K562 (cell line): ENCODE results near the gene MUSTN1. TPM values are rescaled to one million over a fixed set of nuclear protein-coding genes. Genes with fewer than 3 reads are reported as not detected.

Experiments used
- ATAC-seq: fragments of 200-7000 bp; cut with Tn5 transposase; 3 replicates; pipeline ENCODE4 v1.9.1; 2020; ENCODE audit warnings: moderate library complexity
- BruUV-seq: library from RNA; stranded (reverse); fragments of 400-500 nt; replicated peaks from 2 replicates; lab custom pipeline; 2021; lab: Mats Ljungman, UMichigan
- CTCF ChIA-PET: fragments of 300-600 bp; formaldehyde crosslinking; extraction: SDS; loops from one replicate; lab custom pipeline; 2021; ENCODE audit warnings: low intra/inter-chr PET ratio; lab: Yijun Ruan, JAX
- POLR2A ChIA-PET: fragments of 300-600, 350-650 bp; sonication (Branson Sonifier 250); formaldehyde crosslinking; extraction: SDS; loops from one replicate; lab custom pipeline; 2021; ENCODE audit warnings: antibody characterized with exemption, inconsistent platforms; lab: Yijun Ruan, JAX
- DNase-seq, 4 experiments: peaks; one replicate each; pipeline versions ENCODE4 v3.0.0 to v3.0.0-alpha.2; 2011 to 2018; ENCODE audit warnings: low spot score in 3 of 4, mixed read lengths in 3 of 4; ENCODE audit errors: extremely low read depth in 1 of 4
- FAIRE-seq: peaks from 2 replicates; lab custom pipeline; 2011; peaks lifted over from hg19 to GRCh38; lab: Jason Lieb, UNC
- H2AFZ ChIP-seq: 2 replicates; pipeline ENCODE4 v1.6.0; 2011; ENCODE audit warnings: low read depth, low read length, control low read depth, inconsistent platforms
- H3K27ac ChIP-seq: fragments of 200-600 bp; 3 replicates; pipeline ENCODE4 v1.8.0; 2011; ENCODE audit warnings: low read depth, mild to moderate bottlenecking, control low read depth, inconsistent platforms, low read length, moderate library complexity, mixed read lengths; ENCODE audit errors: extremely low read depth
- H3K27me3 ChIP-seq, 2 experiments: fragments of 300-600 bp in 1 of 2; 2 replicates in 1 of 2; 3 replicates in 1 of 2; pipeline versions ENCODE4 v1.6.0 to v1.8.0; 2011; ENCODE audit warnings: inconsistent platforms in 2 of 2, low read length in 2 of 2, mild to moderate bottlenecking in 1 of 2, mixed read lengths in 1 of 2, moderate library complexity in 1 of 2; ENCODE audit not compliant: control insufficient read depth in 2 of 2, insufficient read depth in 2 of 2
- H3K36me3 ChIP-seq: fragments of 300-600 bp; 3 replicates; pipeline ENCODE4 v1.8.0; 2011; ENCODE audit warnings: mild to moderate bottlenecking, low read length, inconsistent platforms; ENCODE audit not compliant: control insufficient read depth, insufficient read depth
- H3K4me1 ChIP-seq, 2 experiments: fragments of 200-600 bp in 1 of 2; replicated peaks in 1 of 2; 2 replicates in 1 of 2; 3 replicates in 1 of 2; pipeline versions ENCODE4 v1.5.1 to v1.8.0; 2011; ENCODE audit warnings: inconsistent platforms in 2 of 2, low read length in 2 of 2, mild to moderate bottlenecking in 1 of 2, mixed read lengths in 1 of 2, moderate library complexity in 1 of 2; ENCODE audit not compliant: control insufficient read depth in 2 of 2, insufficient read depth in 2 of 2
- H3K4me2 ChIP-seq: 2 replicates; pipeline ENCODE4 v1.6.1; 2011; ENCODE audit warnings: low read length, control low read depth, inconsistent platforms, mixed read lengths; ENCODE audit not compliant: insufficient read depth
- H3K4me3 ChIP-seq: fragments of 200-600 bp; sonication (generic), shearing (Covaris generic); 2 replicates; pipeline ENCODE4 v1.5.1; 2016; ENCODE audit warnings: control low read depth, inconsistent platforms
- H3K79me2 ChIP-seq: fragments of 200-600 bp; 3 replicates; pipeline ENCODE4 v1.8.0; 2011; ENCODE audit warnings: low read length, inconsistent platforms; ENCODE audit not compliant: control insufficient read depth, insufficient read depth
- H3K9ac ChIP-seq, 2 experiments: 2 replicates each; pipeline versions ENCODE4 v1.6.0 to v1.6.1; 2011; ENCODE audit warnings: low read depth in 2 of 2, low read length in 2 of 2, control low read depth in 1 of 2, inconsistent platforms in 1 of 2, mild to moderate bottlenecking in 1 of 2, mixed read lengths in 1 of 2; ENCODE audit not compliant: insufficient read depth in 1 of 2
- H3K9me1 ChIP-seq: one replicate; pipeline ENCODE4 v1.6.0; 2011; ENCODE audit warnings: inconsistent platforms, mild to moderate bottlenecking, low read length, moderate library complexity; ENCODE audit not compliant: control insufficient read depth, insufficient read depth
- H3K9me3 ChIP-seq: replicated peaks from 2 replicates; pipeline ENCODE4 v1.5.1; 2011; ENCODE audit warnings: low read depth, low read length, inconsistent platforms; ENCODE audit not compliant: control insufficient read depth, insufficient read depth
- H4K20me1 ChIP-seq: replicated peaks from 2 replicates; pipeline ENCODE4 v1.6.1; 2011; ENCODE audit warnings: low read length, inconsistent platforms, mixed read lengths; ENCODE audit not compliant: control insufficient read depth, insufficient read depth
- BDP1 ChIP-seq: IDR thresholded peaks from 3 replicates; pipeline ENCODE4 v1.6.1; 2011; ENCODE audit not compliant: insufficient read length, insufficient read depth
- CHCHD3 ChIP-seq: fragments of 250-450 bp; sonication (Bioruptor Pico); IDR thresholded peaks from 2 replicates; pipeline ENCODE4 v2.1.2; 2022; ENCODE audit warnings: mild to moderate bottlenecking
- NR2C2 ChIP-seq, 2 experiments: fragments of 200-800 bp in 1 of 2; sonication (Bioruptor generic) in 1 of 2; sonication (generic) in 1 of 2; formaldehyde crosslinking in 1 of 2; IDR thresholded peaks; 2 replicates each; pipeline versions ENCODE4 v1.6.1 to v1.8.0; 2016 to 2022; ENCODE audit warnings: mild to moderate bottlenecking in 1 of 2, missing compliant biosample characterization in 1 of 2, missing genetic modification characterization in 1 of 2, missing genetic modification reagents in 1 of 2
- OTX1 ChIP-seq: fragments of 450-650 bp; formaldehyde crosslinking; IDR thresholded peaks from 2 replicates; pipeline ENCODE4 v1.4.0; 2022; ENCODE audit warnings: mild to moderate bottlenecking
- PCBP2 ChIP-seq: fragments of 200-400 bp; formaldehyde crosslinking; IDR thresholded peaks from 2 replicates; pipeline ENCODE4 v1.6.1; 2018; ENCODE audit warnings: low read length, low read depth, mild to moderate bottlenecking, moderate library complexity; ENCODE audit not compliant: poor library complexity, severe bottlenecking
- SETDB1 ChIP-seq: IDR thresholded peaks from one replicate; pipeline ENCODE4 v1.6.1; 2012; ENCODE audit warnings: low read length, control low read depth, inconsistent platforms
- SMAD2 ChIP-seq: fragments of 150-350 bp; IDR thresholded peaks from 2 replicates; pipeline ENCODE4 v1.6.1; 2014; ENCODE audit warnings: low read depth, mild to moderate bottlenecking, low read length
- SRSF1 ChIP-seq: fragments of 200-400 bp; formaldehyde crosslinking; IDR thresholded peaks from 2 replicates; pipeline ENCODE4 v1.6.1; 2017; ENCODE audit warnings: mild to moderate bottlenecking, low read depth, low read length, moderate library complexity
- ZNF75A ChIP-seq: fragments of 450-650 bp; formaldehyde crosslinking; IDR thresholded peaks from 2 replicates; pipeline ENCODE4 v1.4.0; 2020; ENCODE audit warnings: mild to moderate bottlenecking
- WGBS: fragments of 100-300 bp; shearing (Covaris generic); methylation state at CpG from one replicate; pipeline ENCODE4 v1.1.6; 2016; ENCODE audit warnings: low coverage, mixed read lengths; ENCODE audit not compliant: insufficient coverage; ENCODE audit errors: missing lambda C conversion rate; 5-methylcytosine and 5-hydroxymethylcytosine counted together
- in situ Hi-C: fragments of 300-500 bp; cut with MboI; formaldehyde crosslinking; loops from 4 replicates; pipeline ENCODE4 v1.15.0; 2018; ENCODE audit warnings: inconsistent platforms, mixed read lengths
- intact Hi-C: fragments of 100-400 bp; cut with micrococcal nuclease; formaldehyde crosslinking; loops from 2 replicates; pipeline ENCODE4 v1.14.2; 2022
- polyA plus RNA-seq, 8 experiments: library from polyadenylated mRNA; depleted of rRNA in 4 of 8; stranded (reverse) in 5 of 8; unstranded in 3 of 8; fragments of >200 nt; fragmentation: Nextera tagmentation in 2 of 8; fragmentation: Illumina TruSeq in 1 of 8; extraction: Ambion mirVana in 2 of 8; extraction: Trizol in 1 of 8; gene quantifications; 2 replicates each; pipeline versions ENCODE4 v1.2.1 to v1.2.3, GENCODE V29; 2011 to 2014; ENCODE audit warnings: inconsistent platforms in 1 of 8, missing spikeins in 1 of 8
- total RNA-seq, 7 experiments: library from RNA; depleted of rRNA in 6 of 7; stranded (reverse); fragments of >200 nt in 6 of 7; fragmentation: Illumina TruSeq in 2 of 7; extraction: Trizol in 2 of 7; gene quantifications; 2 replicates each; pipeline versions ENCODE4 v1.2.1 to v1.2.3, GENCODE V29; 2011 to 2021; ENCODE audit warnings: low replicate concordance in 1 of 7
- TF ChIP-seq, protein P1 (sequence below): sonication (generic); formaldehyde crosslinking; IDR thresholded peaks from 2 replicates; pipeline ENCODE4 v1.8.0; 2023; ENCODE audit warnings: mild to moderate bottlenecking, missing genetic modification reagents
- TF ChIP-seq, protein P2 (sequence below), 3 experiments: fragments of 200-800 bp in 1 of 3; sonication (Bioruptor generic) in 1 of 3; sonication (generic) in 1 of 3; formaldehyde crosslinking in 1 of 3; IDR thresholded peaks; 2 replicates each; pipeline versions ENCODE4 v1.6.1 to v1.8.0; 2016 to 2022; ENCODE audit warnings: mild to moderate bottlenecking in 2 of 3, missing compliant biosample characterization in 2 of 3, missing genetic modification characterization in 2 of 3, missing genetic modification reagents in 1 of 3
- TF ChIP-seq, protein P3 (sequence below): fragments of 450-650 bp; formaldehyde crosslinking; IDR thresholded peaks from 2 replicates; pipeline ENCODE4 v1.4.0; 2020; ENCODE audit warnings: mild to moderate bottlenecking, moderate library complexity

Gene MUSTN1
- total and polyA plus RNA-seq, 9 of the 15 experiments (the other 6 are each of a cell fraction or from before 2014, with no cell fraction given), result 0.15 to 0.78 (median 0.44) TPM; not detected in 4

DNA sequence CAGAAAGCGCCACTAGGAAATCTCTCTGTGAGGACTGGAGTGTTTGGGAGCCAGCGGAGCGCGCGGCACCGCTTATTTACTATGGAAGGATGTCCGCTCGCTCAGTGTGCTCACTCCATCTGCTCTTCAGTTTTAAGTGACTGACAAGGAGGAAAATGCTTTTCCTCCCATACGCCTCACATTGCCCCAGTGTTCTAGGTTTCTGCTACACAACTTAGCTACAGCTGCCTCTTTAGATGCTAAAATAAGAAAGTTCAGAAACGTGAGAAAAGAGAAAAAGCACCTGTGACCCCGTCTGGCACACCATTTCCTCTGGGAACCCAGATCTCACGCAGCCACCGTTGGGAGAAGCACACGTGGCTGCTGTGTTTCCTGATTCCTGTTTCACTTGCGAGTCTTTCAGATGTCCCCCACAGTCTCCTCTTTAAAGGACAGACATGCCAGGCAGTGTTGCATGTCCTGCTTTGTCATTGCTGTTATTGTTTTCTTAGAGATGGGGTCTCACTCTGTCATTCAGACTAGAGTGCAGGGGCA, 11.7 kb upstream of the MUSTN1 start:
- intact Hi-C loops, result no loop called here
- Histone ChIP-seq H3K9me1 (no peaks in the 10 kb centered on the region), H3K4me3 (no peak overlapping the region), H4K20me1 (0 out of 2 replicates have a peak, but pooled peaks cover 5% of the 10 kb centered on the region), H3K9me3 (no peaks in the 10 kb centered on the region), H3K79me2 (no peaks in the 10 kb centered on the region), H3K36me3 (peaks cover under 1% of the 10 kb centered on the region; the same call in 1 of the 3 replicates), H3K27me3 (no peaks in the 10 kb centered on the region), H3K4me1 (no peaks in the 10 kb centered on the region), H3K27ac (no peak overlapping the region), H3K4me2 (no peak overlapping the region), H2AFZ (no peak overlapping the region), H3K9ac (no peak overlapping the region)
- WGBS, result 31% methylated on average over 7 of the region's 15 CpGs
- DNase-seq, result no peak
- in situ Hi-C loops, result loop anchor here (10.0 kb wide), 1 partner anchor 228 kb away; no protein-coding TSS in a partner anchor
- TF ChIP-seq NR2C2 (CRISPR knock-in tag; IDR thresholded peaks at IDR 0.05), result no peak
- TF ChIP-seq NR2C2 (tag; IDR thresholded peaks at IDR 0.05), result no peak
- TF ChIP-seq, protein P1, sequence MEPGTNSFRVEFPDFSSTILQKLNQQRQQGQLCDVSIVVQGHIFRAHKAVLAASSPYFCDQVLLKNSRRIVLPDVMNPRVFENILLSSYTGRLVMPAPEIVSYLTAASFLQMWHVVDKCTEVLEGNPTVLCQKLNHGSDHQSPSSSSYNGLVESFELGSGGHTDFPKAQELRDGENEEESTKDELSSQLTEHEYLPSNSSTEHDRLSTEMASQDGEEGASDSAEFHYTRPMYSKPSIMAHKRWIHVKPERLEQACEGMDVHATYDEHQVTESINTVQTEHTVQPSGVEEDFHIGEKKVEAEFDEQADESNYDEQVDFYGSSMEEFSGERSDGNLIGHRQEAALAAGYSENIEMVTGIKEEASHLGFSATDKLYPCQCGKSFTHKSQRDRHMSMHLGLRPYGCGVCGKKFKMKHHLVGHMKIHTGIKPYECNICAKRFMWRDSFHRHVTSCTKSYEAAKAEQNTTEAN (CRISPR knock-in tag), result no peak
- TF ChIP-seq SRSF1, result no peak
- TF ChIP-seq BDP1, result no peak
- no peak for TF ChIP-seq CHCHD3
- TF ChIP-seq PCBP2, result no peak
- TF ChIP-seq SMAD2, result no peak
- no peak for TF ChIP-seq SETDB1
- no peak for TF ChIP-seq ZNF75A
- TF ChIP-seq OTX1 (CRISPR knock-in tag), result no peak
- TF ChIP-seq, protein P2, sequence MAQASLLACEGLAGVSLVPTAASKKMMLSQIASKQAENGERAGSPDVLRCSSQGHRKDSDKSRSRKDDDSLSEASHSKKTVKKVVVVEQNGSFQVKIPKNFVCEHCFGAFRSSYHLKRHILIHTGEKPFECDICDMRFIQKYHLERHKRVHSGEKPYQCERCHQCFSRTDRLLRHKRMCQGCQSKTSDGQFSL (CRISPR knock-in tag; IDR thresholded peaks at IDR 0.05), result no peak
- TF ChIP-seq, protein P2 (tag; IDR thresholded peaks at IDR 0.05), result no peak
- TF ChIP-seq, protein P3, sequence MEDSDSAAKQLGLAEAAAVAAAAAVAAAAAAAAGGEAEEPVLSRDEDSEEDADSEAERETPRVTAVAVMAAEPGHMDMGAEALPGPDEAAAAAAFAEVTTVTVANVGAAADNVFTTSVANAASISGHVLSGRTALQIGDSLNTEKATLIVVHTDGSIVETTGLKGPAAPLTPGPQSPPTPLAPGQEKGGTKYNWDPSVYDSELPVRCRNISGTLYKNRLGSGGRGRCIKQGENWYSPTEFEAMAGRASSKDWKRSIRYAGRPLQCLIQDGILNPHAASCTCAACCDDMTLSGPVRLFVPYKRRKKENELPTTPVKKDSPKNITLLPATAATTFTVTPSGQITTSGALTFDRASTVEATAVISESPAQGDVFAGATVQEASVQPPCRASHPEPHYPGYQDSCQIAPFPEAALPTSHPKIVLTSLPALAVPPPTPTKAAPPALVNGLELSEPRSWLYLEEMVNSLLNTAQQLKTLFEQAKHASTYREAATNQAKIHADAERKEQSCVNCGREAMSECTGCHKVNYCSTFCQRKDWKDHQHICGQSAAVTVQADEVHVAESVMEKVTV (CRISPR knock-in tag), result no peak
- CTCF ChIA-PET, result interaction anchor here (0.6 kb wide), 1 partner anchor 104 kb away, joined by 3 read pairs; no protein-coding TSS in a partner anchor
- BruUV-seq, result no TSS peak
- no peak for ATAC-seq
- POLR2A ChIA-PET, result no interaction called here
- FAIRE-seq, result no peak
